Fibroblast of lung (primary cell): ENCODE results near the gene KIF26B. TPM values are rescaled to one million over a fixed set of nuclear protein-coding genes. Genes with fewer than 3 reads are reported as not detected.
A peak's percentile ranks its signal among the peaks of the same experiment; 100 is the strongest.

Experiments used
- DNase-seq, 2 donors: peaks; one replicate each; pipeline versions ENCODE4 v3.0.0 to v3.0.0-alpha.2; 2010; ENCODE audit warnings: low read depth in 2 of 2
- H2AFZ ChIP-seq: 2 replicates; pipeline ENCODE4 v1.5.1; 2012; ENCODE audit warnings: low read length, control low read depth, inconsistent platforms
- H3K27ac ChIP-seq: 2 replicates; pipeline ENCODE4 v1.5.1; 2011; ENCODE audit warnings: low read length, control low read depth; ENCODE audit not compliant: insufficient read depth
- H3K27me3 ChIP-seq: 2 replicates; pipeline ENCODE4 v1.5.1; 2011; ENCODE audit warnings: mild to moderate bottlenecking, low read length; ENCODE audit not compliant: control insufficient read depth, insufficient read depth
- H3K36me3 ChIP-seq: 2 replicates; pipeline ENCODE4 v1.5.1; 2011; ENCODE audit warnings: low read length; ENCODE audit not compliant: control insufficient read depth, insufficient read depth
- H3K4me1 ChIP-seq: 2 replicates; pipeline ENCODE4 v1.5.1; 2011; ENCODE audit warnings: low read length; ENCODE audit not compliant: control insufficient read depth, insufficient read depth; ENCODE audit errors: extremely low read depth
- H3K4me2 ChIP-seq: 2 replicates; pipeline ENCODE4 v1.5.1; 2011; ENCODE audit warnings: low read length, control low read depth; ENCODE audit not compliant: insufficient read depth; ENCODE audit errors: extremely low read depth
- H3K4me3 ChIP-seq, 4 experiments: fragments of 200-600 bp in 1 of 4; sonication (generic) in 1 of 4; replicated peaks in 1 of 4; 2 replicates each; pipeline ENCODE4 v1.5.1; 2011 to 2016; ENCODE audit warnings: low read length in 4 of 4, low read depth in 3 of 4, mild to moderate bottlenecking in 3 of 4, control low read depth in 2 of 4, inconsistent platforms in 1 of 4, mixed read lengths in 1 of 4; ENCODE audit not compliant: insufficient read depth in 1 of 4; ENCODE audit errors: control extremely low read depth in 1 of 4
- H3K79me2 ChIP-seq: 2 replicates; pipeline ENCODE4 v1.5.1; 2012; ENCODE audit warnings: mild to moderate bottlenecking, low read length, inconsistent platforms; ENCODE audit not compliant: control insufficient read depth, insufficient read depth
- H3K9ac ChIP-seq: 2 replicates; pipeline ENCODE4 v1.5.1; 2011; ENCODE audit warnings: mild to moderate bottlenecking, low read length, control low read depth; ENCODE audit not compliant: insufficient read depth
- H3K9me3 ChIP-seq: 2 replicates; pipeline ENCODE4 v1.5.1; 2012; ENCODE audit warnings: low read depth, low read length; ENCODE audit not compliant: control insufficient read depth, insufficient read depth
- H4K20me1 ChIP-seq: 2 replicates; pipeline ENCODE4 v1.5.1; 2011; ENCODE audit warnings: low read length; ENCODE audit not compliant: control insufficient read depth, insufficient read depth; ENCODE audit errors: extremely low read depth
- EZH2 ChIP-seq: IDR thresholded peaks from 2 replicates; pipeline ENCODE4 v1.5.1; 2012; ENCODE audit warnings: low read length, control low read depth, mild to moderate bottlenecking; ENCODE audit errors: missing control alignments
- polyA plus RNA-seq, 2 donors: library from polyadenylated mRNA; depleted of rRNA in 1 of 2; stranded (reverse) in 1 of 2; unstranded in 1 of 2; fragments of >200 nt; gene quantifications; 2 replicates each; pipeline ENCODE4 v1.2.1, GENCODE V29; 2011 to 2012; ENCODE audit warnings: missing spikeins in 1 of 2
- total RNA-seq: library from RNA; depleted of rRNA; stranded (reverse); fragments of >200 nt; gene quantifications from 2 replicates; pipeline ENCODE4 v1.2.1, GENCODE V29; 2014
- TF ChIP-seq, protein P1 (sequence below), 2 donors: IDR thresholded peaks in 1 of 2; conservative IDR thresholded peaks in 1 of 2; 1 replicate in 1 of 2; 2 replicates in 1 of 2; pipeline ENCODE4 v1.5.1; 2011 to 2012; ENCODE audit warnings: low read length in 2 of 2, control low read depth in 1 of 2, inconsistent platforms in 1 of 2, low read depth in 1 of 2, mild to moderate bottlenecking in 1 of 2

The KIF26B gene
- total and polyA plus RNA-seq, 2 donors (not counting 1 experiment from before 2014, with no cell fraction given), result 5.3 to 6.1 TPM

DNA sequence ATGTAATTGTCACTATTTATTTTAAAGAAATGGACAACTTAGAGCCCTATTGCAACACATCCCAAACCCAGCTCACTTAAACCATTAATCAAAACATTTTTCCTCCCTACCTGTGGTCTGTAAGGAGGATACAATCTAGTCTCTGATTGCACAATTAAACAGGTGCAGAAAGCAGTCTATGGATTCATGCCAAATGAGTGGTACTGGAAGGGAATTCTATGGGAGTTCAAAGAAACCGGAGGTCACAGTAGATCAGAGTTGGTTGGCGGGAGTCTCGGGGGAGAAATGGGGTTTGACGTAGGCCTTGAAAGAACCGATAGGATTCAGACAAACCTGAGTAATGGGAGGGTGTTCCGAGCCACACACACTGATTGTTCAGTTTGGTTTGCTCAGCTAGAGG is 314.9 kb downstream of the KIF26B start:
- Histone ChIP-seq H3K9ac (no peak overlapping the region), H3K36me3 (no peaks in the 10 kb centered on the region), H2AFZ (no peak overlapping the region), H4K20me1 (no peaks in the 10 kb centered on the region), H3K4me1 (no peaks in the 10 kb centered on the region), H3K4me3 (no peak overlapping the region), H3K27me3 (no peaks in the 10 kb centered on the region), H3K27ac (no peak overlapping the region), H3K4me2 (no peak overlapping the region), H3K9me3 (no peaks in the 10 kb centered on the region), H3K79me2 (no peaks in the 10 kb centered on the region)
- TF ChIP-seq, protein P1, sequence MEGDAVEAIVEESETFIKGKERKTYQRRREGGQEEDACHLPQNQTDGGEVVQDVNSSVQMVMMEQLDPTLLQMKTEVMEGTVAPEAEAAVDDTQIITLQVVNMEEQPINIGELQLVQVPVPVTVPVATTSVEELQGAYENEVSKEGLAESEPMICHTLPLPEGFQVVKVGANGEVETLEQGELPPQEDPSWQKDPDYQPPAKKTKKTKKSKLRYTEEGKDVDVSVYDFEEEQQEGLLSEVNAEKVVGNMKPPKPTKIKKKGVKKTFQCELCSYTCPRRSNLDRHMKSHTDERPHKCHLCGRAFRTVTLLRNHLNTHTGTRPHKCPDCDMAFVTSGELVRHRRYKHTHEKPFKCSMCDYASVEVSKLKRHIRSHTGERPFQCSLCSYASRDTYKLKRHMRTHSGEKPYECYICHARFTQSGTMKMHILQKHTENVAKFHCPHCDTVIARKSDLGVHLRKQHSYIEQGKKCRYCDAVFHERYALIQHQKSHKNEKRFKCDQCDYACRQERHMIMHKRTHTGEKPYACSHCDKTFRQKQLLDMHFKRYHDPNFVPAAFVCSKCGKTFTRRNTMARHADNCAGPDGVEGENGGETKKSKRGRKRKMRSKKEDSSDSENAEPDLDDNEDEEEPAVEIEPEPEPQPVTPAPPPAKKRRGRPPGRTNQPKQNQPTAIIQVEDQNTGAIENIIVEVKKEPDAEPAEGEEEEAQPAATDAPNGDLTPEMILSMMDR (conservative IDR thresholded peaks at IDR 0.05 in 1 of 2, IDR thresholded peaks at IDR 0.05 in 1 of 2; ENCODE audit: low read depth in 1 of 2, low read length in 2 of 2), result no peak
- TF ChIP-seq EZH2, result no peak
- no peak for DNase-seq

DNA sequence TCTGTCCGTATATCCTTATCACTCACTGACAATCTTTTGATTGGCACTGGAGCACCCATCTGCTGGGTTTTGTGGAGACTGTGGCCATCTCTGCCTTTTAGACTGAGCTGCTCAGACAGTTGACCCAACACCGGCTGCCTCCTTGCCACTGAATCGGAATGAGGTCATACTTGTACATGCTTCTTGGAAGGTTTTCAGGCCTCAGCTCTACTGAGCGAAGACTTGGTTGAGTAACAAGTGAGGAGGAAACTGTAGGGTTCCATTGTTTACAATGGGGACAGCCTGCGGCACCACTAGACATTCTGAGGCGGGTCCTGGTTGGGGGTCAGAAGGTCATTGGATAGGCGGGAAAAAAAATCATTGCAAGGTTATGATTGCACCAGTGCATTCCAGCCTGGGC is 320.3 kb downstream of the KIF26B start:
- Histone ChIP-seq H3K27ac (no peak overlapping the region), H3K4me2 (no peak overlapping the region), H4K20me1 (no peaks in the 10 kb centered on the region), H2AFZ (no peak overlapping the region), H3K4me1 (no peaks in the 10 kb centered on the region), H3K79me2 (no peaks in the 10 kb centered on the region), H3K9me3 (no peaks in the 10 kb centered on the region), H3K4me3 (no peak overlapping the region), H3K36me3 (no peaks in the 10 kb centered on the region), H3K9ac (no peak overlapping the region), H3K27me3 (no peaks in the 10 kb centered on the region)
- TF ChIP-seq EZH2, result no peak
- TF ChIP-seq, protein P1 (conservative IDR thresholded peaks at IDR 0.05 in 1 of 2, IDR thresholded peaks at IDR 0.05 in 1 of 2; ENCODE audit: low read depth in 1 of 2, low read length in 2 of 2), result no peak
- DNase-seq, result peak; percentile 59 to 79

DNA sequence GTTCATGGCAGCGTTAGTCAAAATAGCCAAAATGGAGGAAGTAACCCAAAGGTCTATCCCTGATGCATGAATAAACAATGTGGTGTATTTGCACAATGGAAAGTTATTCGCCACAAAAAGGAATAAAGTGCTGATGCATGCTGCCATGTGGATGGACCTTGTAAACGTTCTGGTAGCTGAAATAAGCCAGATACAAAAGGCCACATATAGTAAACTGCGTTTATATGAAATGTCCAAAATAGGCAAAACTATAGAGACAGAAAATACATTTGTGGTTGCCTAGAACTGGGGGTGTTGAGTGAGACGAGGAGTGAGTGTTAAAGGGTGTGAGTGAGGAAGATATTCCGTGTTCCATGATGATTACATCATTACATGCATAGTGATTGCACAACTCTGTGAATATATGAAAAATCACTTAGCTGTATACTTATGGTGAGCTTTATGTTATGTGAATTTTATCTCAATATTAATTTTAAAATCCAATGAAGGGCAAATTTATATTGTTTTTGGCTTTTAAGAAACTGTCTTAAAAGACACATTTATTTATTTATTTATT is 321.3 kb downstream of the KIF26B start:
- Histone ChIP-seq H3K4me3 (no peak overlapping the region), H3K4me2 (no peak overlapping the region), H3K79me2 (no peaks in the 10 kb centered on the region), H4K20me1 (no peaks in the 10 kb centered on the region), H2AFZ (no peak overlapping the region), H3K27me3 (no peaks in the 10 kb centered on the region), H3K4me1 (no peaks in the 10 kb centered on the region), H3K9me3 (no peaks in the 10 kb centered on the region), H3K27ac (no peak overlapping the region), H3K36me3 (no peaks in the 10 kb centered on the region), H3K9ac (no peak overlapping the region)
- peak in 1 of 2 donors; percentile 51 for DNase-seq
- TF ChIP-seq, protein P1 (conservative IDR thresholded peaks at IDR 0.05 in 1 of 2, IDR thresholded peaks at IDR 0.05 in 1 of 2; ENCODE audit: low read depth in 1 of 2, low read length in 2 of 2), result no peak
- no peak for TF ChIP-seq EZH2
